SW480 (cell line): ENCODE measurements around the gene SYNDIG1.
"Not testable (repeated sequence)": the region's sequence is repeated elsewhere in the genome, so short reads cannot be mapped to it uniquely, and the experiment has no call there.

Experiments
- DNase-seq: peaks from one replicate; pipeline ENCODE4 v3.0.0-alpha.2; 2016; ENCODE audit warnings: low spot score

SYNDIG1 gene

GRCh38 chr20:24611360-24612140, 142.1 kb downstream of the SYNDIG1 start:
- no peak for DNase-seq

GRCh38 chr20:24612799-24613775, 143.7 kb downstream of the SYNDIG1 start:
- DNase-seq, result no peak

- DNase-seq, result no peak
Measured at GRCh38 chr20:24614341-24614740, 144.9 kb downstream of the SYNDIG1 start.

- no peak for DNase-seq
Measured at GRCh38 chr20:24615353-24615752, 145.9 kb downstream of the SYNDIG1 start.

GRCh38 chr20:24616258-24617079, 147.0 kb downstream of the SYNDIG1 start:
- no peak for DNase-seq

GRCh38 chr20:24617080-24617432, 147.6 kb downstream of the SYNDIG1 start:
- no peak for DNase-seq

- DNase-seq, result no peak
Measured at GRCh38 chr20:24617757-24618450, 148.5 kb downstream of the SYNDIG1 start.

- no peak for DNase-seq
Measured at GRCh38 chr20:24618739-24619138, 149.3 kb downstream of the SYNDIG1 start.

- no peak for DNase-seq
Measured at GRCh38 chr20:24619212-24619611, 149.8 kb downstream of the SYNDIG1 start.

GRCh38 chr20:24620937-24621519, 151.6 kb downstream of the SYNDIG1 start:
- DNase-seq, result no peak

- no peak for DNase-seq
Measured at GRCh38 chr20:24622856-24623255, 153.4 kb downstream of the SYNDIG1 start.

GRCh38 chr20:24626141-24626540, 156.7 kb downstream of the SYNDIG1 start:
- not testable (repeated sequence) for DNase-seq

- no peak for DNase-seq
Measured at GRCh38 chr20:24627291-24627690, 157.9 kb downstream of the SYNDIG1 start.

GRCh38 chr20:24627926-24628325, 158.5 kb downstream of the SYNDIG1 start:
- DNase-seq, result no peak

GRCh38 chr20:24628985-24629384, 159.6 kb downstream of the SYNDIG1 start:
- DNase-seq, result no peak

GRCh38 chr20:24629668-24630067, 160.2 kb downstream of the SYNDIG1 start:
- no peak for DNase-seq

GRCh38 chr20:24630486-24631172, 161.2 kb downstream of the SYNDIG1 start:
- DNase-seq, result no peak

GRCh38 chr20:24631173-24631505, 161.7 kb downstream of the SYNDIG1 start:
- no peak for DNase-seq

GRCh38 chr20:24632581-24632980, 163.2 kb downstream of the SYNDIG1 start:
- DNase-seq, result no peak

- DNase-seq, result no peak
Measured at GRCh38 chr20:24633026-24633425, 163.6 kb downstream of the SYNDIG1 start.

GRCh38 chr20:24633521-24633920, 164.1 kb downstream of the SYNDIG1 start:
- no peak for DNase-seq
